HCT116 (cell line): ENCODE results near the gene DNM1L.

Source experiments
- CTCF ChIP-seq, 3 experiments: fragments of 200-600 bp in 1 of 3; sonication (generic) in 1 of 3; IDR thresholded peaks in 2 of 3; conservative IDR thresholded peaks in 1 of 3; 2 replicates each; pipeline ENCODE4 v1.5.1; 2012 to 2017; ENCODE audit warnings: low read depth in 2 of 3, low read length in 2 of 3, antibody characterized with exemption in 1 of 3, borderline replicate concordance in 1 of 3, control low read depth in 1 of 3, mild to moderate bottlenecking in 1 of 3, mixed read lengths in 1 of 3, mixed run types in 1 of 3, moderate library complexity in 1 of 3; ENCODE audit not compliant: insufficient read depth in 1 of 3
- EZH2 ChIP-seq: fragments of 200-600 bp; sonication (generic); IDR thresholded peaks from 2 replicates; pipeline ENCODE4 v1.6.1; 2017; ENCODE audit warnings: antibody characterized with exemption, mixed run types
- POLR2A ChIP-seq: IDR thresholded peaks from 2 replicates; pipeline ENCODE4 v1.7.0; 2011; ENCODE audit warnings: borderline replicate concordance; ENCODE audit not compliant: insufficient read depth, insufficient read length; ENCODE audit errors: extremely low read depth
- ZNF274 ChIP-seq: fragments of 200-500 bp; sonication (Bioruptor generic); IDR thresholded peaks from 2 replicates; pipeline ENCODE4 v1.6.1; 2014; ENCODE audit warnings: mild to moderate bottlenecking, low read depth, low read length, inconsistent platforms

GRCh38 chr12:32736445-32736844, 57.3 kb downstream of the DNM1L start:
- TF ChIP-seq CTCF (IDR thresholded peaks at IDR 0.05 in 2 of 3, conservative IDR thresholded peaks at IDR 0.05 in 1 of 3; ENCODE audit: borderline replicate concordance in 1 of 3, insufficient read depth in 1 of 3, low read depth in 2 of 3, low read length in 2 of 3) (no peak), EZH2 (no peak), ZNF274 (no peak), POLR2A (no peak)
